Heart right ventricle (tissue), 16 donors: Measurements from ENCODE around the gene IQSEC2. TPM values are rescaled to one million over a fixed set of nuclear protein-coding genes. Genes with fewer than 3 reads are reported as not detected.
A peak's percentile ranks its signal among the peaks of the same experiment; 100 is the strongest.

Experiments used
- ATAC-seq, 8 donors: fragments of 200-7000 bp; cut with Tn5 transposase; one replicate each; pipeline ENCODE4 v1.9.1; 2020; ENCODE audit warnings: mild to moderate bottlenecking in 8 of 8, moderate library complexity in 8 of 8, moderate number of reproducible peaks in 1 of 8
- DNase-seq, 2 donors: peaks; one replicate each; pipeline ENCODE4 v3.0.0-alpha.2; 2020
- H3K27ac ChIP-seq, 10 donors: fragments of 200-600 bp; sonication (generic) in 2 of 10; one replicate each; pipeline versions ENCODE4 v1.5.0 to v1.8.0; 2020 to 2022; ENCODE audit warnings: mild to moderate bottlenecking in 3 of 10
- H3K27me3 ChIP-seq, 7 donors: fragments of 200-600 bp; one replicate each; pipeline ENCODE4 v1.8.0; 2021 to 2022; ENCODE audit warnings: mild to moderate bottlenecking in 2 of 7
- H3K36me3 ChIP-seq, 9 donors: fragments of 200-600 bp; sonication (generic) in 1 of 9; one replicate each; pipeline versions ENCODE4 v1.5.0 to v1.8.0; 2020 to 2022; ENCODE audit warnings: mild to moderate bottlenecking in 2 of 9
- H3K4me1 ChIP-seq, 9 donors: fragments of 200-600 bp; sonication (generic) in 1 of 9; one replicate each; pipeline versions ENCODE4 v1.5.0 to v1.8.0; 2020 to 2022; ENCODE audit warnings: mild to moderate bottlenecking in 4 of 9
- H3K4me3 ChIP-seq, 10 donors: fragments of 200-600 bp; sonication (generic) in 2 of 10; one replicate each; pipeline versions ENCODE4 v1.5.0 to v1.8.0; 2020 to 2022; ENCODE audit warnings: mild to moderate bottlenecking in 7 of 10, moderate library complexity in 2 of 10
- H3K9me3 ChIP-seq, 11 donors: fragments of 200-600 bp in 10 of 11; sonication (generic) in 2 of 11; one replicate each; pipeline versions ENCODE4 v1.5.0 to v1.8.0; 2013 to 2022; ENCODE audit warnings: mild to moderate bottlenecking in 2 of 11, control low read depth in 1 of 11, moderate library complexity in 1 of 11
- CTCF ChIP-seq, 9 donors: fragments of 200-600 bp; sonication (generic) in 2 of 9; IDR thresholded peaks; one replicate each; pipeline versions ENCODE4 v1.5.0 to v1.8.0; 2021 to 2022; ENCODE audit warnings: antibody characterized with exemption in 9 of 9, mild to moderate bottlenecking in 5 of 9, moderate library complexity in 1 of 9
- whole genome bisulfite sequencing, 2 donors: extraction: QIAGEN DNeasy Blood & Tissue Kit; methylation state at CpG; one replicate each; pipeline ENCODE4 v1.1.7; 2013; ENCODE audit warnings: inconsistent platforms in 1 of 2; 5-methylcytosine and 5-hydroxymethylcytosine counted together
- intact Hi-C, 10 donors: fragments of 100-400 bp; cut with DNase I; formaldehyde crosslinking; loops; one replicate each; pipeline versions ENCODE4 v1.11.1 to v1.14.2; 2022
- polyA plus RNA-seq, 2 donors: library from polyadenylated mRNA; stranded (reverse); fragments of 200-250 nt; gene quantifications; one replicate each; pipeline ENCODE4 v1.2.3, GENCODE V29; 2013
- total RNA-seq, 10 donors: library from RNA; stranded (reverse); fragmentation: NEBNext Ultra II Directional in 3 of 10; extraction: Animal tissue kit (Norgen Biotek cat#: 25700) in 3 of 10; gene quantifications; one replicate each; pipeline versions ENCODE4 v1.2.1 to v1.2.4, GENCODE V29; 2021 to 2023
- donor health status: Arrhythmogenic right ventricular cardiomyopathy.
- donor health status: ischemic (EF 13 %, LVEDD 7.1; RV severe dilation, severe dysfunction).
- donor health status: healthy with polysubstance abuse.
- donor health status: DM: no; HTN: yes; CAD: no.
- donor health status: DM: no; HTN: no; CAD: no.
- donor health status: ischemic (EF 25% LVEDD 6.9; RV normal size, moderate dysfunction).
- donor health status: ischemic (EF 25% LVEDD 5.7; RV mildly dilated, moderate dysfunction).
- donor health status: healthy.
- donor health status: DM: yes; HTN: yes; CAD: no.
- donor health status: Ischemic cardiomyopathy.
- donor health status: ischemic (EF 35%, LVEDD 5.7; RV mildly dilated, moderate dysfunction).
- donor health status: nonischemic (EF 11% LVEDD 7.7; RV severe dilation, severe dysfunction).
- donor health status: DM: yes; HTN: yes; CAD: no.
- donor health status: PGD.
- donor health status: ischemic (EF 29% LVEDD 5.4; RV normal size, mild dysfunction).
- donor health status: nonischemic (EF 23%, LVEDD 6.1; RV moderate dilation, normal function).

IQSEC2 gene
- total and polyA plus RNA-seq, 12 donors = 7.9 to 19.4 (median 10.7) TPM

DNA sequence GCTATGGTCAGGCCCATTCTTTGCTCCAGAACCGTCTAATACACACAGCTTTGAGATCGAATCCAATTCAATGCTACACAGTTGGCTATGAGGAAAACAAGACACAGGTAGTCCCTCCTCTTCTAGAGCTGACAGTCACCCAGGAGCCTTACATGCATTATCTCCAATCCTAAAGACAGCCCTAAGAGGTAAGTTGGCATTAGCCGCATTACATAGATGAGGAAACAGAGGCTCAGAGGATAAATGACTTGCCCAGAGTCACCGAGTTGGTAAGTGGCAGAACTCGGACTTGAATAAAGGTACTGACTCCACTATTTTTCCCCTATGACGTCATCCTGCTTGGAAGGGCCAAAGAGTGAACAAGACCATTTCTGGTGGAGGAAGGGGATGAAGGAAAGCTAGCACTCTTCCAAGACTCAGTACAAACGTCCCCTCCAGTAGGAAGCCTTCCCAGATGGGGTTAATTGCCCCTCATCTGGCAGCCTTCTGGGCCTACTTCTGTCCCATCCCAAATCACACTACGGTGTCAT lies 8.5 kb downstream of the IQSEC2 start:
- Histone ChIP-seq H3K27ac (no peak overlapping the region), H3K4me1 (peaks cover 0 to 6% (median 0%) of the 10 kb centered on the region in 9 donors), H3K9me3 (no peaks in the 10 kb centered on the region), H3K4me3 (no peak overlapping the region), H3K27me3 (peaks cover 0 to 70% (median 0%) of the 10 kb centered on the region in 7 donors), H3K36me3 (no peaks in the 10 kb centered on the region)
- WGBS, 2 donors = 80 to 81% methylated on average over 7 to 8 of the region's 8 CpGs
- no peak for ATAC-seq
- DNase-seq = no peak
- intact Hi-C loops = no loop called here
- TF ChIP-seq CTCF (IDR thresholded peaks at IDR 0.05) = no peak

DNA sequence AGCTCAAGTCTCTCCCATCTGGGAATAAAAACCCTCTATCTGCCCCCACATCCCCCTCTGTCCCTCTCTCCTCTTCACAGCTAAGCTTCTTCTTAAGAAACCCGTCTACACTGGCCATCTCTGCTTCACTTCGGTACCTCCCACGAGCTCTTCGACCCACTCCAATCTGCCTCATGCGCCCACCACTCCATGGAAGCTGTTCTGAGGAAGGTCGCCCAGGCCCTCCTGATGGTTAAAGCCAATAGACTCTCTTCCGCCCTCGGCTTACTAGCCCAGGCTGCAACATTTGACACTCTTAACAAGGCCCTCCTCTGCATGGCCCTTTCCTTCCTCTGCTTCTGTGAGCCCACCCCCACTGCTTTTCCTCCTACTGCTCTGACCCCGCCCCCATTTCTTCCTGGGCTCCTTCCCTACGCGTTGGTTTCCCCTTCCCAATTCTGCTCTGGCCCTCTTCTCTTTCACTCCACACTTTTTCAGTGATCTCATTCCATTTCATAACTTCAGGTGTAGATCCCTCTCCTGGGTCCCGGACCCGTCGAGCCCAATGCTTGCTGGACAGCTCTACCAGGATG lies 11.8 kb downstream of the IQSEC2 start:
- Histone ChIP-seq H3K27me3 (peaks cover 0 to 71% (median 0%) of the 10 kb centered on the region in 7 donors), H3K27ac (no peak overlapping the region), H3K4me3 (no peak overlapping the region), H3K36me3 (no peaks in the 10 kb centered on the region), H3K9me3 (no peaks in the 10 kb centered on the region), H3K4me1 (peaks cover 0 to 36% (median 0%) of the 10 kb centered on the region in 9 donors)
- 88 to 89% methylated on average over 14 of the region's 14 CpGs for WGBS, 2 donors
- DNase-seq (no peak), ATAC-seq (no peak)
- no peak for TF ChIP-seq CTCF (IDR thresholded peaks at IDR 0.05)
- intact Hi-C loops = no loop called here

DNA sequence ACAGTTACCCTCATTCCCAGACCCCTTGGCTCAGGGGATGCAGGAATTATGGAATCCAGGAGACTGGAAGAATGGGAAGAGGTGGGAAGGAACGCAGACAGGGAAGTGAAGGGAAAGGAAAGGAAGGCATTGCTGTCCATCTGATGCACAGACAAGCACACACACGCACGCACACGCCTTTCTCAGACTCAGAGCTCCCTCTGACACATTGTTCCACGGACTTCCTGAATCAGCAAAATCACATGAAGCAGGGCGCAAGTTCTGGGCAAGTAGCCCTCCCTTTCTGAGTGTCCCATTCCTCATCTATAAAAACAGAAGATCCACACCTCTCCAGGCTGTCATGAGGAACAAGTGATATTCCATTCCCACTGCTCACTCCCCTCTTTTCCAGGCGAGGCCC lies 13.2 kb downstream of the IQSEC2 start:
- TF ChIP-seq CTCF (IDR thresholded peaks at IDR 0.05) = no peak
- no peak for DNase-seq
- WGBS, 2 donors = 57 to 87% methylated on average over 7 of the region's 7 CpGs

DNA sequence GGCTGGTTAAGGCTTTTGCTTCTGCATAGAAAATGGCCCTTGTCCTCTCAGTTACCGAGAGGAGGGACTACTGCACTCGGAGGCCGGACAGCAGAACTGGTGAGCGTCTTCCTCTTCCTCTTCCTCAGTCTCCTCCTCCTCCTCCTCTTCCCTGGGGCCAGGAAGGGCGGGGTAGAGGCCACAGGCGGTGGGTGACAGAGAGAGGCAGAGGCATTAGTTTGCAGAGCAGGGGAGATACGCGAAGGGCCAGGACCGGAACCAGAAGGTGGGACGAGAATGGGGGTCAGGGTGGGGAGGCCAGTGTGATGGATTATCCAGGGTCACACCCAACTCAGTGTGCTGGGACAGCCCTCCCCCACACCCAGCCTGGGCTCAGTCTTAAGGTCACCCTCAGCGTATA lies 14.5 kb downstream of the IQSEC2 start:
- 49 to 71% methylated on average over 10 to 11 of the region's 11 CpGs for WGBS, 2 donors
- Histone ChIP-seq H3K9me3 (no peaks in the 10 kb centered on the region), H3K4me3 (no peak overlapping the region), H3K4me1 (peaks cover 0 to 57% (median 0%) of the 10 kb centered on the region in 9 donors), H3K27ac (peak overlapping the region in 1 of 10 donors; percentile 56), H3K27me3 (peaks cover 0 to 70% (median 0%) of the 10 kb centered on the region in 7 donors), H3K36me3 (no peaks in the 10 kb centered on the region)
- DNase-seq (no peak), ATAC-seq (peak in 3 of 8 donors; percentile 2 to 48 (median 16))
- TF ChIP-seq CTCF (IDR thresholded peaks at IDR 0.05) = no peak
- intact Hi-C loops = no loop called here

More for the DNA sequence above, 13.2 kb downstream of the IQSEC2 start:
- intact Hi-C loops = no loop called here
- H3K27me3 ChIP-seq = peaks cover 0 to 79% (median 0%) of the 10 kb centered on the region in 7 donors
- no peak overlapping the region for H3K27ac ChIP-seq
- H3K4me3 ChIP-seq = no peak overlapping the region
- no peaks in the 10 kb centered on the region for H3K9me3 ChIP-seq
- no peak for ATAC-seq
- peaks cover 0 to 47% (median 0%) of the 10 kb centered on the region in 9 donors for H3K4me1 ChIP-seq
- no peaks in the 10 kb centered on the region for H3K36me3 ChIP-seq
